Immature natural killer cell (primary cell): ENCODE data around the gene KLK3. TPM values are rescaled to one million over a fixed set of nuclear protein-coding genes. Genes with fewer than 3 reads are reported as not detected.
"Not testable (repeated sequence)": the region's sequence is repeated elsewhere in the genome, so short reads cannot be mapped to it uniquely, and the experiment has no call there.

Source experiments
- DNase-seq, 3 donors: peaks; one replicate each; pipeline ENCODE4 v3.0.0; 2022; ENCODE audit warnings: mixed read lengths in 1 of 3
- H3K27ac Mint-ChIP-seq, 6 donors: one replicate each; pipeline ENCODE4 v1.8.0; 2020; ENCODE audit warnings: mixed read lengths in 6 of 6, mild to moderate bottlenecking in 5 of 6, inconsistent platforms in 4 of 6, moderate library complexity in 3 of 6
- H3K27me3 Mint-ChIP-seq, 3 donors: one replicate each; pipeline ENCODE4 v1.8.0; 2020 to 2021; ENCODE audit warnings: low read depth in 3 of 3, mild to moderate bottlenecking in 3 of 3, mixed read lengths in 3 of 3, moderate library complexity in 3 of 3, inconsistent platforms in 1 of 3
- H3K36me3 Mint-ChIP-seq, 3 donors: one replicate each; pipeline ENCODE4 v1.8.0; 2020; ENCODE audit warnings: mixed read lengths in 3 of 3, inconsistent platforms in 2 of 3, mild to moderate bottlenecking in 2 of 3
- H3K4me1 Mint-ChIP-seq, 2 donors: one replicate each; pipeline ENCODE4 v1.8.0; 2020; ENCODE audit warnings: inconsistent platforms in 2 of 2, mild to moderate bottlenecking in 2 of 2, mixed read lengths in 2 of 2, moderate library complexity in 1 of 2
- H3K4me3 Mint-ChIP-seq, 5 donors: one replicate each; pipeline ENCODE4 v1.8.0; 2020; ENCODE audit warnings: mild to moderate bottlenecking in 5 of 5, mixed read lengths in 5 of 5, inconsistent platforms in 3 of 5, moderate library complexity in 3 of 5
- H3K9me3 Mint-ChIP-seq, 6 donors: one replicate each; pipeline ENCODE4 v1.8.0; 2020; ENCODE audit warnings: mild to moderate bottlenecking in 6 of 6, mixed read lengths in 6 of 6, inconsistent platforms in 4 of 6, moderate library complexity in 3 of 6
- polyA plus RNA-seq, 3 donors: library from polyadenylated mRNA; unstranded; fragments of 300-500 nt; fragmentation: Illumina TruSeq; gene quantifications; one replicate each; pipeline ENCODE4 v1.2.3, GENCODE V29; 2021

The KLK3 gene
- polyA plus RNA-seq, result not detected

DNA sequence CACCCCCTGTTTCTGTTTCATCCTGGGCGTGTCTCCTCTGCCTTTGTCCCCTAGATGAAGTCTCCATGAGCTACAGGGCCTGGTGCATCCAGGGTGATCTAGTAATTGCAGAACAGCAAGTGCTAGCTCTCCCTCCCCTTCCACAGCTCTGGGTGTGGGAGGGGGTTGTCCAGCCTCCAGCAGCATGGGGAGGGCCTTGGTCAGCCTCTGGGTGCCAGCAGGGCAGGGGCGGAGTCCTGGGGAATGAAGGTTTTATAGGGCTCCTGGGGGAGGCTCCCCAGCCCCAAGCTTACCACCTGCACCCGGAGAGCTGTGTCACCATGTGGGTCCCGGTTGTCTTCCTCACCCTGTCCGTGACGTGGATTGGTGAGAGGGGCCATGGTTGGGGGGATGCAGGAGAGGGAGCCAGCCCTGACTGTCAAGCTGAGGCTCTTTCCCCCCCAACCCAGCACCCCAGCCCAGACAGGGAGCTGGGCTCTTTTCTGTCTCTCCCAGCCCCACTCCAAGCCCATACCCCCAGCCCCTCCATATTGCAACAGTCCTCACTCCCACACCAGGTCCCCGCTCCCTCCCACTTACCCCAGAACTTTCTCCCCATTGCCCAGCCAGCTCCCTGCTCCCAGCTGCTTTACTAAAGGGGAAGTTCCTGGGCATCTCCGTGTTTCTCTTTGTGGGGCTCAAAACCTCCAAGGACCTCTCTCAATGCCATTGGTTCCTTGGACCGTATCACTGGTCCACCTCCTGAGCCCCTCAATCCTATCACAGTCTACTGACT lies at the start of gene KLK3:
Gene KLK3 (plus strand): TSS at position 280 of the 775 bp plus-strand sequence. CDS start 41 bp downstream, at position 321.
- H3K27ac Mint-ChIP-seq, result no peak within 1 kb of the TSS
- peaks cover 0 to 4% (median 0%) of the 10 kb centered on the region in 3 donors for H3K36me3 Mint-ChIP-seq
- H3K4me1 Mint-ChIP-seq, result no peaks in the 10 kb centered on the region
- no peak within 1 kb of the TSS for H3K4me3 Mint-ChIP-seq
- H3K9me3 Mint-ChIP-seq, result no peaks in the 10 kb centered on the region
- peaks cover 6 to 9% (median 9%) of the 10 kb centered on the region in 3 donors for H3K27me3 Mint-ChIP-seq
- DNase-seq, result no peak

DNA sequence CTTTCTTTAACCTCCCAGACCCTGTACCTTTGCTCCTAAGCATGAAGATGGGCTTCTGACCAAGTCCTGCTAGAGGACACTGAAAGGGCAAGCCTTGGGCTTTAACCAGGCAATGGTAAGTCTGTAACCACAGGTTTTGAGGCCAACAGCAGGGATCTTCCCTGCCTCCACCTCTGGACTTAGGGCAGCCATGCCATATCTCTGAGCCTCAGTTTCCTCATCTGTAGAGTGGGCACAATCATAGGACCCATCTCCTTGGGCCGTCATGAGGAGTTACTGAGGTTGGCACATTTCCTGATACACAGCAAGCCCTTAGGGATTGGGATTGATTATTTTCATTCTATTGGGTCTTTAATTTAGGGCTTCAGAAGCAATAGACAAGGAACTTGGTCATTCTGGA lies 45.9 kb upstream of the KLK3 start:
- no peak overlapping the region for H3K4me3 Mint-ChIP-seq
- DNase-seq, result no peak
- H3K36me3 Mint-ChIP-seq, result no peaks in the 10 kb centered on the region
- H3K4me1 Mint-ChIP-seq, result peaks cover 13 to 27% of the 10 kb centered on the region in 2 donors
- H3K27ac Mint-ChIP-seq, result no peak overlapping the region
- no peaks in the 10 kb centered on the region for H3K9me3 Mint-ChIP-seq
- peaks cover 6 to 20% (median 16%) of the 10 kb centered on the region in 3 donors for H3K27me3 Mint-ChIP-seq

DNA sequence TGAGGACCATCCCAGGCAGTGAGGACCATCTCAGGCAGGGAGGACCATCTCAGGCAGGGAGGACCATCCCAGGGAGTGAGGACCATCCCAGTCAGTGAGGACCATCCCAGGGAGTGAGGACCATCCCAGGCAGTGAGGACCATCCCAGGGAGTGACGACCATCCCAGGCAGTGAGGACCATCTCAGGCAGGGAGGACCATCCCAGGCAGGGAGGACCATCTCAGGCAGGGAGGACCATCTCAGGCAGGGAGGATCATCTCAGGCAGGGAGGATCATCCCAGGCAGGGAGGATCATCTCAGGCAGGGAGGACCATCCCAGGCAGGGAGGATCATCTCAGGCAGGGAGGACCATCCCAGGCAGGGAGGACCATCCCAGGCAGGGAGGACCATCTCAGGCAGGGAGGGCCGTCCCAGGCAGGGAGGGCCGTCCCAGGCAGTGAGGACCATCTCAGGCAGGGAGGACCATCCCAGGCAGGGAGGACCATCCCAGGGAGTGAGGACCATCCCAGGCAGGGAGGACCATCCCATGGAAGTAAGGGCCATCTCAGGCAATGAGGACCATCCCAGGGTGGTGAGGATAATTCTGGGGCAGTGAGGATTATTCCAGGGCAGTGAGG lies 43.0 kb upstream of the KLK3 start:
- H3K4me3 Mint-ChIP-seq, H3K27ac Mint-ChIP-seq, DNase-seq, H3K36me3 Mint-ChIP-seq, H3K4me1 Mint-ChIP-seq, H3K9me3 Mint-ChIP-seq: not testable (repeated sequence)
- H3K27me3 Mint-ChIP-seq, result peaks cover 9 to 15% (median 12%) of the 10 kb centered on the region in 3 donors

DNA sequence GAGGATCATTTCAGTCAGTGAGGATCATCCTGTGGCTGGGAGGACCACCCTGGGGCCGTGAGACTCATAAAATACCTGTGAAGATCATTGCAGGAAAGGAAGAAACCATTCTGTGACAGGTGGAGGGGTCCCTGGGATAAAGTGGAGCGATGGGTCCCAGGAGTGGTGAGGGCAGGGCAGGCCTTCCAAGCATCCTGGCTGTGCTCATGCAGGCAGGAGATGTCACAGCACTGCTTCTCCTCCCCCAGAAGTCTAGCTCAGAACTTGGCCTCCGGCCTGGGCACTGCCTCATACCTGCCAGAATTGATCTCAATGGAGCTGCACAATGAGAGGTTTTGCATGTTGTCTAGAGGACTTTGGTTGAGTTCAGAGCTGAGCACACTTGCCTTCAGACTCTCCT lies 42.2 kb upstream of the KLK3 start:
- H3K9me3 Mint-ChIP-seq, result no peaks in the 10 kb centered on the region
- H3K4me1 Mint-ChIP-seq, result peaks cover 0 to 3% of the 10 kb centered on the region in 2 donors
- H3K36me3 Mint-ChIP-seq, result no peaks in the 10 kb centered on the region
- H3K27ac Mint-ChIP-seq, result no peak overlapping the region
- H3K27me3 Mint-ChIP-seq, result peaks cover 10 to 16% (median 14%) of the 10 kb centered on the region in 3 donors
- no peak overlapping the region for H3K4me3 Mint-ChIP-seq
- no peak for DNase-seq

DNA sequence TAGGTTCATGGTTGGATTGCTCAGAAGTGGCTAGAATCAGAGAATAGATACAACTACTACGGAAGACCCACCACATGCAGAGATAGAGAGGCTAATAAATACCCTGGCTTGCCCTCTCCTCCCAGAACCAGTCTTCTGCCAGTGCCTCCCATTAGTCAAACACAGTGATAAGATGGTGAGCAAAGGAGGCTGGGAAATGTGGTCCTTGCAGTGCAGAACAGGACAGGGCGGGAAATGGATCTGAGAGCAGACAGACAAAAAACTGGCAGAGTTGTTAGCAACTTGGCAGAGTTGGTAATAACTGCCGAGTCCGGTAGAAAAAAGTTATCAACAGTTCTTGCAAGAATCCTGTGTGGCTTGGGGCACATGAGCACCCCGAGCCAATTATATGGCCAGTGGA lies 39.8 kb upstream of the KLK3 start:
- Mint-ChIP-seq H3K9me3 (no peaks in the 10 kb centered on the region), H3K36me3 (no peaks in the 10 kb centered on the region), H3K4me3 (no peak overlapping the region), H3K4me1 (peaks cover 0 to 10% of the 10 kb centered on the region in 2 donors), H3K27me3 (peaks cover 13 to 23% (median 15%) of the 10 kb centered on the region in 3 donors), H3K27ac (no peak overlapping the region)
- no peak for DNase-seq

DNA sequence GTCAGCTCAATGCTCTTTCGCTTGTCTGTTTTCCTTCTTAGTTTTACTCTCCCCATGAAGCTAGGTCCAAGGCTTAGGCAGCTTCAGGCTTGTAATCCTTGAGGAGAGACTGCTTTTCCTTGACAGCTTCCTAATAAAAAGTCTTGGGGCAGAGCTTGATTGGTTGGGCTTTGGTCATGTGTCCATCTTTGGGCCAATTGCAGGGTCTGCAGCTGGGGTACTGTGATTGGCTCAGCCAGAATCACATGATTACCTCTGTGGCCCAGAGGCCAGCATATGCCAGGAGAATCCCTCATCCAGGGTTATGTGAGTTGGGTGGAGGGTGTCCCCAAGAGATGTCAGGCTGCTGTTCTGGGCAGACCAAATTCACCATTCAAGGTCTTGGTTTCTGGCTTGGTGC lies 39.3 kb upstream of the KLK3 start:
- DNase-seq, result no peak
- H3K27ac Mint-ChIP-seq, result no peak overlapping the region
- H3K27me3 Mint-ChIP-seq, result peaks cover 12 to 24% (median 15%) of the 10 kb centered on the region in 3 donors
- H3K9me3 Mint-ChIP-seq, result no peaks in the 10 kb centered on the region
- H3K36me3 Mint-ChIP-seq, result peaks cover 0 to 2% (median under 1%) of the 10 kb centered on the region in 3 donors
- H3K4me1 Mint-ChIP-seq, result peaks cover 0 to 11% of the 10 kb centered on the region in 2 donors
- no peak overlapping the region for H3K4me3 Mint-ChIP-seq

DNA sequence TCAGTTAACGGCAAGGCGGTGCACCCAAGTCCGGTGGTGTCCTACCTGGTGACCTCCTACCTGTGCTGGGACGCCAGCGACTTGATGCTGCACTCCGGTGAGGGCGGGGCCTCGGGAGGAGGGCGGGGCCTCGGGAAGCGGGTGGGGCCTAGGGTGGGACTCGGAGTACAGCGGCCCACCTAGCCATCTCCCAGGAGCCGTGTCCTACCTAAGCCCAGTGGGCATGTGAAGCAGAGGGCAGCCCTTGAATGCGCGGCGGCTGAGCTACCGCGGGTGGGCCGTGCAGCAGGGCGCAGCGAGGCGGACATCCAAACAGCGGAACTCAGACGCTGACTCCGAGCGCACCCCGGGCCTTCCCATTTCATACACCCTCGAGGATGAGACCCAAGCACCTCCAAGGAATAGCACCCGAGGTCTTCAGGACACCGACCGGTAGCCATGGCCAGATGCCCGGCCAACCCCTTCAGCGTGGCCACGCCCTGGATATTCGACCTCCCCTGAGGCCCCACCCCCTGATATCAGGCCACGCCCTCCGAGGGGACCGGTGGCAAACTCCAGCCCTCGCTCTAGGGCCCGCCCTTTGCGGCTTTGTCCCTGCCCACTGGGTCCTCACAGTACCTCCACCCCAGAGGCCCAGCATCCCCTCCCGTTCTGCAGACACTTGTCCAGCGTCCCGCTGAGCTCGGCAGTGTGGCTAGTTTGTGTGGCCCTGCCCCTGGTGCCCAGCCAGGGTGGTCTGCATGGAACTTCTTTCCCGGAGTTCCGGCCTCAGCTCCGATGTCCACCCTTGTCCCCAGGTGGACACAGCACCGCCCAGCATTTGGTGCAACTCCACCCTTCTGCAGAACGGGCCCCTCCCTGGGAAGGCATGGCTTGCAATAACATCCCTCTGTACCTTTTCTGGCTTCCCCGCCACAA lies 36.5 kb upstream of the KLK3 start:
- peaks cover 0 to 13% of the 10 kb centered on the region in 2 donors for H3K4me1 Mint-ChIP-seq
- no peaks in the 10 kb centered on the region for H3K9me3 Mint-ChIP-seq
- peak in 2 of 3 donors; percentile 24 to 28 for DNase-seq
- H3K27me3 Mint-ChIP-seq, result peaks cover 12 to 31% (median 24%) of the 10 kb centered on the region in 3 donors
- no peak overlapping the region for H3K27ac Mint-ChIP-seq
- H3K36me3 Mint-ChIP-seq, result peaks cover 0 to 4% (median 3%) of the 10 kb centered on the region in 3 donors
- H3K4me3 Mint-ChIP-seq, result peak overlapping the region; percentile 19 to 79 (median 66)

DNA sequence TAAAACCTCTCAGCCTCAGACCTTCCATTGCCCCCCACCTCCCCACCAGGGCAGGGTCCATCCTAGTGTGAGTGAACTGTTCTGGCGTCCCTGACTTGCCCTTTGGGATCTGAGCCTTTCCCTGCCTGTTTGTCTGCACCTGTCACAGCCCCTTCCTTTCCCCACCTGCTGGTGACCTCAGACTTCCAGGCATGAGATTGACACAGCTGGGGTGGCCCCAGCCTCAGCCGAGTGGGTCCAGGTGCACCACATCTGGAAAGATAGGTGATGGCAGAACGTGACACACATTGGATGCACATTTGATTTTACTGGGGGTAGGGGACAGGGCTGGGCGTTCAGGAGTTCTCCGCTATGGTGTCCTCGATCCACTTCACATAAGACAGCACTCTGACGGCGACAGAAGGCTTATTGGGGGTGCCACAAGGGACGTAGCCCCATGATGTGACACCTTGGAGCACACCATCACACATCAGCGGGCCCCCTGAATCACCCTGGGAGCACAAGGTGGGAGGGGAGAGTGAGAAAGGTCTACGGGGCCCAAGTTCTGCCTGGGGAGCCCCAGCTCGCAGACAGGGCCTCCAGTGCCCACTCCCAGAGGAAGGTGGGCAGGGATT lies 35.7 kb upstream of the KLK3 start:
- H3K4me3 Mint-ChIP-seq, result peak overlapping the region; percentile 43 to 79 (median 60)
- DNase-seq, result no peak
- H3K27ac Mint-ChIP-seq, result no peak overlapping the region
- H3K27me3 Mint-ChIP-seq, result peaks cover 10 to 31% (median 25%) of the 10 kb centered on the region in 3 donors
- H3K36me3 Mint-ChIP-seq, result peaks cover 0 to 4% (median 3%) of the 10 kb centered on the region in 3 donors
- H3K4me1 Mint-ChIP-seq, result peaks cover 0 to 13% of the 10 kb centered on the region in 2 donors
- H3K9me3 Mint-ChIP-seq, result no peaks in the 10 kb centered on the region

DNA sequence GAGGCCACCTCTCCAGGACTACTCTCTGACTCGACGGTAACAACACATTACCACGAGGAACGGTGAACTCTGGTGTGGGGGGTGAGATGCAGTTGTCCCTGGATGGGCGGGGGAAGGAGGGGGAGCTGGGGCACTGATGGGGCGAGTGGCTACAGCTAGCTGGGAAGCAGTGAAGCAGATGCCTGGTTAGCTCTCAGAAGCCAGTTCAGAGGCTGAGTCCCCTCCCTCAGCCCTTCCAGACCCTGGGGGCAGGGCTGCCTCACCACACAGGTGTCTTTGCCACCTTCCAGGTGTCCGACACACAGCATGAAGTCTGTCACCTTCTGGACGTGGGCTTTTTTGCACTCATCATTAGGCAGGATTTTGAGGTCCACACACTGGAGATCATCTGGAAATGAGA lies 35.1 kb upstream of the KLK3 start:
- no peaks in the 10 kb centered on the region for H3K9me3 Mint-ChIP-seq
- H3K27ac Mint-ChIP-seq, result no peak overlapping the region
- H3K4me3 Mint-ChIP-seq, result no peak overlapping the region
- H3K36me3 Mint-ChIP-seq, result peaks cover 0 to 4% (median 3%) of the 10 kb centered on the region in 3 donors
- H3K4me1 Mint-ChIP-seq, result peaks cover 0 to 13% of the 10 kb centered on the region in 2 donors
- no peak for DNase-seq
- peaks cover 10 to 29% (median 24%) of the 10 kb centered on the region in 3 donors for H3K27me3 Mint-ChIP-seq

DNA sequence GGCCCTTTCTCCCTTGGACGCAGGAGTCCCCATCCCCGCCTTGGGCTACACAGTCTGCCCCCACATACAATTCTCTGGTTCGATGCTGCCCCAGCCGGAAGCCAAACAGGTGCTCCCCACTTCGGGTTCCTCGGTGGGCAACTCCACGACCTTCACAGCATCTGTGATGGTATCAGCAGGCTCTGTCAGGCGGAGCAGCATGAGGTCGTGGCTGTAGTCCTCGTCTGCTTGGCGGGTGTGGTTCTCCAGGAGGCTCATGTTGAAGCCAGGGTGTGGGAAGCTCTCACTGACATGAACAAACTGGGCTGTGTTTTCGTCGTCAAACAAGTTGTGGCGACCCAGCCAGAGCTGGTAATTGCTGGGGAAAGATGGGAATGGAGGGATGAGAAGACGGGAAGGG lies 34.6 kb upstream of the KLK3 start:
- Mint-ChIP-seq H3K4me3 (peak overlapping the region in 1 of 5 donors; percentile 27), H3K27me3 (peaks cover 10 to 25% (median 23%) of the 10 kb centered on the region in 3 donors), H3K27ac (peak overlapping the region in 1 of 6 donors; percentile 66), H3K9me3 (no peaks in the 10 kb centered on the region), H3K36me3 (peaks cover 0 to 4% (median 3%) of the 10 kb centered on the region in 3 donors), H3K4me1 (peaks cover 0 to 13% of the 10 kb centered on the region in 2 donors)
- DNase-seq, result no peak

DNA sequence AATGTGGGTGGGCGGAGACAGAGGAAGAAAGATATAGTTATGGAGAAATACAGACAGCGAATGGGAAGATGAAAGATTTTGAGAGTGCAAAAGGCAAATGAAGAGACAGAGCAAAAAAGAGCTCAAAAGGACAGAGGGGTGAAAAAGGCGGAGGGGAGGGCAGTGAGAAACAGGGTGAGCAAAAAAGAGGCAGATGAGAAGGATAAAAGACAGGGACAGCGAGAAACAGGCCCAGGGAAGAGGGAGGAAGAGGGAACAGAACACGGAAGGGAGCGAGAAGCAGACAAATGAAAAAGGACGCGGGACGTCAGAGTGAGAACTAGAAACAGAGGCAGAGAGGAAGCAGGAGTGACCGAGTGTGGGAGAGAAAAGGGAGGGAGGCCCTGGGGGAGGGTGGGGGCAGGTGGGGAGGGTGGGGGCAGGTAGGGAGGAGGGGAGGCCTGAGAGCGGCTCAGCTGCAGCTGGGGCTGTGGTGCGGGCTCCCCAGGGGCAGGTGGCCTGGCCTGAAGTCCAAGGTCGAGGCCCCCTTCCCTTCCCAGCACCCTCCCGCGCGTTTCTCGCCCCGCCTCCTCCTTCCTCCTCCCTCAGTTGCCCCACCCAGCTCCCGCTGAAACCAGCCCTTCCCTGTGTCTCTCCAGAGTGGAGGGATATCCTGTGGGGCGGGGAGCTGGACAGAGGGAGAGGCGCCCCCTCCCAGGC lies 34.0 kb upstream of the KLK3 start:
- H3K4me3 Mint-ChIP-seq, result peak overlapping the region in 2 of 5 donors; percentile 19 to 27
- H3K4me1 Mint-ChIP-seq, result peaks cover 0 to 13% of the 10 kb centered on the region in 2 donors
- DNase-seq, result no peak
- peaks cover 0 to 4% (median 3%) of the 10 kb centered on the region in 3 donors for H3K36me3 Mint-ChIP-seq
- peak overlapping the region in 1 of 6 donors; percentile 66 for H3K27ac Mint-ChIP-seq
- peaks cover 10 to 23% (median 23%) of the 10 kb centered on the region in 3 donors for H3K27me3 Mint-ChIP-seq
- H3K9me3 Mint-ChIP-seq, result no peaks in the 10 kb centered on the region

DNA sequence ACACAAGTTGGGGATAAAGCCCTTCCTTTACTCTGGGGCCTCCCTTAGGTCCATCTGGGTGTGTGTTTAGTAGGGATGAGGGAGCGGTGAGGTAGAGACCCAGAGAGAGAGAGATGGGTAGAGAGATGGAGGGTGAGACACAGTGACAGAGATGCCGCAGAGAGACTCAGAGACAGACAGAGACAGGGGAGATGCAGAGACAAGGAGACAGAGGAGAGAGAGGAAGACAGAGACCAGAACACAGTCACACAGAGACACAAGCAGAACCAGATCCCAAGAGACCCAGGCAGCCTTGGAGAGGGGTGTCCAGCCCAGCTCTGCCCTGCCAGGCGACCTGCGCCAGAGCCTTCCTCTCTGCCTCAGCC lies 33.5 kb upstream of the KLK3 start:
- Mint-ChIP-seq H3K4me3 (no peak overlapping the region), H3K27me3 (peaks cover 8 to 23% (median 22%) of the 10 kb centered on the region in 3 donors), H3K27ac (no peak overlapping the region), H3K9me3 (no peaks in the 10 kb centered on the region), H3K4me1 (peaks cover 0 to 13% of the 10 kb centered on the region in 2 donors), H3K36me3 (peaks cover 0 to 4% (median 3%) of the 10 kb centered on the region in 3 donors)
- DNase-seq, result no peak
